ENCODE data around the gene SLC16A6. TPM values are rescaled to one million over a fixed set of nuclear protein-coding genes. Genes with fewer than 3 reads are reported as not detected.

The SLC16A6 gene
- total RNA-seq, 1 experiment from 2014 or later, result 4.8 TPM

GRCh38 chr17:68322630-68323029 is 31.7 kb upstream of the SLC16A6 start:
- intact Hi-C loops (cut with micrococcal nuclease), result no loop called here

GRCh38 chr17:68321556-68321954 is 30.6 kb upstream of the SLC16A6 start:
- H3K4me2 ChIP-seq (ENCODE audit: low read length), result no peak overlapping the region

More at GRCh38 chr17:68322630-68323029, 31.7 kb upstream of the SLC16A6 start:
- ATAC-seq, result no peak
- Histone ChIP-seq H3K27ac (ENCODE audit: low read depth, low read length) (no peak overlapping the region), H3K27me3 (ENCODE audit: insufficient read depth, low read length) (no peaks in the 10 kb centered on the region), H3K79me2 (ENCODE audit: insufficient read depth, low read length) (no peaks in the 10 kb centered on the region), H3K4me3 (replicated peaks in 1 of 2; ENCODE audit: low read depth in 1 of 2, low read length in 2 of 2) (no peak overlapping the region), H4K20me1 (ENCODE audit: insufficient read depth) (no peaks in the 10 kb centered on the region), H3K9me3 (ENCODE audit: control insufficient read depth in 1 of 2, insufficient read depth in 1 of 2, low read depth in 1 of 2, low read length in 2 of 2) (no peaks in the 10 kb centered on the region), H3K36me3 (ENCODE audit: control insufficient read depth in 1 of 2, insufficient read depth in 2 of 2, low read length in 2 of 2) (no peaks in the 10 kb centered on the region), H3K9me2 (ENCODE audit: insufficient read depth) (no peaks in the 10 kb centered on the region), H2AFZ (ENCODE audit: low read depth, low read length, poor library complexity, severe bottlenecking) (no peak overlapping the region), H3K4me2 (ENCODE audit: low read length) (no peak overlapping the region), H3K9ac (ENCODE audit: low read length) (no peak overlapping the region), H3K4me1 (ENCODE audit: control insufficient read depth in 1 of 2, insufficient read depth in 2 of 2, low read length in 2 of 2) (peaks cover 17 to 27% of the 10 kb centered on the region in 2 experiments)
- BruUV-seq (replicated peaks), result no TSS peak
- CTCF ChIA-PET, result no interaction called here
- no peak for DNase-seq (ENCODE audit: low read depth, low spot score)
- RAD21 ChIA-PET (ENCODE audit: low non-redundant PET in 1 of 2, low total read pairs in 2 of 2, uncharacterized antibody in 2 of 2, unreplicated experiment in 2 of 2), result no interaction called here
- POLR2A ChIA-PET, result no interaction called here
- TF ChIP-seq ATF3 (IDR thresholded peaks at IDR 0.05), result no peak
- TF ChIP-seq RAD21 (IDR thresholded peaks at IDR 0.05; ENCODE audit: low read depth), result no peak
- TF ChIP-seq POLR2A (IDR thresholded peaks at IDR 0.05; ENCODE audit: borderline replicate concordance, extremely low read depth, insufficient read depth, insufficient read length), result no peak

More at GRCh38 chr17:68321556-68321954, 30.6 kb upstream of the SLC16A6 start:
- Histone ChIP-seq H3K4me1 (ENCODE audit: control insufficient read depth in 1 of 2, insufficient read depth in 2 of 2, low read length in 2 of 2) (peaks cover 14 to 26% of the 10 kb centered on the region in 2 experiments), H3K4me3 (replicated peaks in 1 of 2; ENCODE audit: low read depth in 1 of 2, low read length in 2 of 2) (no peak overlapping the region), H3K79me2 (ENCODE audit: insufficient read depth, low read length) (no peaks in the 10 kb centered on the region), H3K27ac (ENCODE audit: low read depth, low read length) (no peak overlapping the region), H3K9ac (ENCODE audit: low read length) (no peak overlapping the region), H2AFZ (ENCODE audit: low read depth, low read length, poor library complexity, severe bottlenecking) (no peak overlapping the region), H3K9me2 (ENCODE audit: insufficient read depth) (no peaks in the 10 kb centered on the region), H3K27me3 (ENCODE audit: insufficient read depth, low read length) (no peaks in the 10 kb centered on the region), H4K20me1 (ENCODE audit: insufficient read depth) (no peaks in the 10 kb centered on the region), H3K9me3 (ENCODE audit: control insufficient read depth in 1 of 2, insufficient read depth in 1 of 2, low read depth in 1 of 2, low read length in 2 of 2) (no peaks in the 10 kb centered on the region), H3K36me3 (ENCODE audit: control insufficient read depth in 1 of 2, insufficient read depth in 2 of 2, low read length in 2 of 2) (no peaks in the 10 kb centered on the region)
- DNase-seq (ENCODE audit: low read depth, low spot score) (no peak), ATAC-seq (no peak)
- TF ChIP-seq POLR2A (IDR thresholded peaks at IDR 0.05; ENCODE audit: borderline replicate concordance, extremely low read depth, insufficient read depth, insufficient read length) (no peak), ATF3 (IDR thresholded peaks at IDR 0.05) (no peak), CTCF (IDR thresholded peaks at IDR 0.05 in 2 of 3, conservative IDR thresholded peaks at IDR 0.05 in 1 of 3; ENCODE audit: borderline replicate concordance in 1 of 3, insufficient read depth in 1 of 3, low read depth in 2 of 3, low read length in 2 of 3) (no peak), ZFX (IDR thresholded peaks at IDR 0.05) (no peak), SP1 (IDR thresholded peaks at IDR 0.05; ENCODE audit: low read depth) (no peak), TCF7L2 (IDR thresholded peaks at IDR 0.05; ENCODE audit: borderline replicate concordance, extremely low read depth, insufficient read depth, insufficient read length) (no peak), YY1 (IDR thresholded peaks at IDR 0.05; ENCODE audit: extremely low read depth, insufficient replicate concordance, low read depth, low read length) (no peak), ELF1 (IDR thresholded peaks at IDR 0.05; ENCODE audit: borderline replicate concordance, low read depth) (no peak), SRF (IDR thresholded peaks at IDR 0.05; ENCODE audit: low read depth) (no peak), JUND (IDR thresholded peaks at IDR 0.05) (no peak), EGR1 (IDR thresholded peaks at IDR 0.05; ENCODE audit: low read depth) (no peak), REST (IDR thresholded peaks at IDR 0.05; ENCODE audit: low read depth) (no peak), FOSL1 (IDR thresholded peaks at IDR 0.05; ENCODE audit: low read depth) (no peak), SIN3A (IDR thresholded peaks at IDR 0.05; ENCODE audit: low read depth) (no peak)
- CTCF ChIA-PET, result no interaction called here
- POLR2A ChIA-PET, result no interaction called here
- intact Hi-C loops (cut with micrococcal nuclease), result no loop called here
- RAD21 ChIA-PET (ENCODE audit: low non-redundant PET in 1 of 2, low total read pairs in 2 of 2, uncharacterized antibody in 2 of 2, unreplicated experiment in 2 of 2), result no interaction called here
- no TSS peak for BruUV-seq (replicated peaks)
